ENCODE results near the gene MROH2A.

DNA sequence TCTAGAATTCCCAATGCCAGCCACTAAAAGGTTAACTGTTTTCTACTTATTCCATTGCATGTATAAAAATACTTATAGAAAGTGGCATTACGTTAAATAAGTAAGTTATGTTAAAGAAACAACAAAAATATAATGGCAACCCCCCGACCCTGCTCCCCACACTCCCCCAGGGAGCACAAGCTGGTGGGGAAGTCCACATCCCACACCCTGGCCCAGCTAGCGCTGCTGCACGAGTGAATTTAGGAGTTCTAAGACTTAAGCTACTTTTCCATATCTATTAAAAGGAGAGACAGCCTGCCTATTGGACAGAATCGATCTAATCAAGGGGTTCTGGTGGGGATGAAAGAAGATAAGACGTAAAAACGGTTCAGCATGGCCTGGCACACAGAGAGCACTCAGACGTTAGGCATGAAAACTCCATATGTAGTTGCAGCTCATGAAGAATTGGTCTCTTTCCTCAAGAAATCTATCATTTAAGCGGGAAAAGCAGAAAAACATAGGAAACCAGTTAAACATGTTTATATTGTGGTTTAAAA lies 59.6 kb downstream of the MROH2A start:
- TF ChIP-seq, protein P1, sequence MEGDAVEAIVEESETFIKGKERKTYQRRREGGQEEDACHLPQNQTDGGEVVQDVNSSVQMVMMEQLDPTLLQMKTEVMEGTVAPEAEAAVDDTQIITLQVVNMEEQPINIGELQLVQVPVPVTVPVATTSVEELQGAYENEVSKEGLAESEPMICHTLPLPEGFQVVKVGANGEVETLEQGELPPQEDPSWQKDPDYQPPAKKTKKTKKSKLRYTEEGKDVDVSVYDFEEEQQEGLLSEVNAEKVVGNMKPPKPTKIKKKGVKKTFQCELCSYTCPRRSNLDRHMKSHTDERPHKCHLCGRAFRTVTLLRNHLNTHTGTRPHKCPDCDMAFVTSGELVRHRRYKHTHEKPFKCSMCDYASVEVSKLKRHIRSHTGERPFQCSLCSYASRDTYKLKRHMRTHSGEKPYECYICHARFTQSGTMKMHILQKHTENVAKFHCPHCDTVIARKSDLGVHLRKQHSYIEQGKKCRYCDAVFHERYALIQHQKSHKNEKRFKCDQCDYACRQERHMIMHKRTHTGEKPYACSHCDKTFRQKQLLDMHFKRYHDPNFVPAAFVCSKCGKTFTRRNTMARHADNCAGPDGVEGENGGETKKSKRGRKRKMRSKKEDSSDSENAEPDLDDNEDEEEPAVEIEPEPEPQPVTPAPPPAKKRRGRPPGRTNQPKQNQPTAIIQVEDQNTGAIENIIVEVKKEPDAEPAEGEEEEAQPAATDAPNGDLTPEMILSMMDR (IDR thresholded peaks at IDR 0.05) = no peak
- TF ChIP-seq POLR2A (IDR thresholded peaks at IDR 0.05) (no peak), EP300 (IDR thresholded peaks at IDR 0.05) (no peak)

Data from tibial nerve (tissue), 4 donors.